NOMO-1 treated with DMSO at 0.1 percent for 48 hours (cell line): Measurements from ENCODE around the gene REXO4.

ENCODE experiments used
- DNase-seq: peaks from one replicate; lab custom pipeline; 2025; ENCODE audit not compliant: unreplicated experiment; lab: John Stamatoyannopoulos, UW

The REXO4 gene

DNA sequence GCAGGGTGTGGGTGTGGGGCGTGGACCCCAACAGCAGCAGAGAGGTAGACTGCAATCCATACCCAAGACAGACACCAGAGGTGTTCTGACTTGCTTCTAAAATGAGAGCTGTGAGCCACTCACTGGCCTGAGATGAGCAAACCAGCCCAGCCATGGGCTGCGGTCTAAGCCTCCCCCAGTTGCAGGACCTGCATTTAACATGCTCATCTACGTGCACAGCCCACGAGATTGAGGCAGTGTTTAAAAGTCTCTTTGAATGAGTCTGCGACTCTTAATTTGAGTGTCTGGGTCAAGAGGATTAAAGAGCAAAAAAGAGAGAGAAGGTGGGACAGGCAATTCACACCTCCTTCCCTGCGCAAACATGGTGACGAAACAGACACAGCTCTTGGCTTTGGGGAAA is 47.9 kb downstream of the REXO4 start:
- DNase-seq = no peak

DNA sequence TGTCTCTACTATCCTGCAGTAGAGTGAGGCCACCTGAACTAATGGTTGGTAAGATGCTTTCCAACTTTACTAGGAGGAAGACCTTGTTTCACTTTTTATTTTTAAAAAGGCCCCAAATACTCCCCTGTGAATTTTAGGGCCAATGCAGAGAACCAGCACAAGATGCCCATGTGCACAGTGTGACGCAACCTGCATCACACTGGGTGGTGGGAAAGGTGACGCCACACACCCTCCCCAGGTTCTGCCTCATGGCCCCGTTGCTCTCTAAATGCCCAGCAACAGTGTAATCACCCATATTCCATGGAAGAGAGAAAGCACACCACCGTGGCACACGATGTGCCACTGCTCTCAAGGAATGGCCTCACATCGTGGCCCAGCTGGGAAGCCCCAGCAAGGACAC is 48.4 kb downstream of the REXO4 start:
- no peak for DNase-seq

DNA sequence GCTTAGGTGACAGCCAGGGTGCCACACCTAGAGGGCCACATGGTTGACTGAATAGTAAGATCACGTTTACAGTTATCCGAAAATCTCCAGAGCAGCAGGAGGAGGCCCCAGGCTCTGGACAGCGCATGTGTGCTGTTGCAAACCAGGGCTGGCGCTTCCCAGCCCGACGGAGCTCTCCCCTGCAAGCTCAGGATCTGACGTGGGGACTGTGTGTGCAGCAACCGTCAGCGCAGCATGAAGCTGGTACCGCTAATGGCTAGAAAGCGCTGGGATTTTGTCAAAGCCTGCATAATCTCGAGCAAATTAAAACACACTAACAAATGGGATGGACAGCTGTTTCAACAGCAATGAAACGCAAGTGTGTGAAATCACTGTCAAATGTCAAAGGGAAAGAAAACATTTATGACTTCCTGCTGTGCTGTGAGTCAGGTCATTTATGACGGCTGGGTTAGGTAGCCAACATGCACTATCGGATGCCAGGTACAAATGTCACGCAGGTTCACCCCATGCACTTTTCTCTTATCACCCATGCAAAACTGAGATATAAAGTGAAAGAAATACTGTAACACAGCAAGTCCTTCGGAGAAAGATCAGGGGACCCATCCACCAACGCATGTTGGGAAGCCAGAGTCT is 49.4 kb downstream of the REXO4 start:
- no peak for DNase-seq

DNA sequence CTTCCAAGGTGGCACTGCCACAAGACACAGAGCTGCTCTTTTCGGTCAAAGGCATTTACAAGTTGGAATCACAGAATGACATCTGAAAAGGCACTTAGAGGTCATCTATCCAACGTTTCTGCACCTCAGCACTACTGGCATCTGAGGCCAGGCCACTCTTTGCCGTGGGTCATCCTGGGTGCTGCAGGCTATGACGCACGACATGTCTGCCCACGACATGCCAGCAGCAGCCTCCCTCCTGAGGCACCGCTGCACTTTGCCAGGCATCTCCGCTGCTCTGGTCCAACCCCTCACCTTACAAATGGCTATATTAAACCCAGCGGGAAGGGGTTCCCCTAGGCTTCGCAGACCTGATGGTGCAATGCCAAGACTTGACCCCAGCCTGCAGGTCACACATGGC is 50.0 kb downstream of the REXO4 start:
- DNase-seq = no peak

DNA sequence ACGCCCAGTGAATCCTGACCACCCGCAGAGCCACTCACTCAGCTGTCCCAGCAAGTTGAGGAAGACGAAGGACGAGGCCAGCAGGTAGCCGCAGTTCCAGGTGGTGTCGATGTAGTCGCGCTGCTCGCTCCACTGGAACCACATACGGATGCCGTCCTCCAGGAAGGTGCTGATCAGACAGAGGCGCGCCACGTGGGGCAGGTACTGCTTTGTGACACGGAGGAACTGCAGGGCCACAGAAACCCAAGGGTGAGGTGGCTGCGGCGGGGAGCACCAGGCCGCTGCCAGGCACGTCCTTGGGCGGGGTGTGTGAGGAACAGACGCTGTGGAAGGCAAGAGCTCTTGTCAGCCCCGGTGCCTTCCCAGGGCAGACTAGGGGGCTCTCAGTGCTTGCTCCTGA is 50.6 kb downstream of the REXO4 start:
- no peak for DNase-seq

DNA sequence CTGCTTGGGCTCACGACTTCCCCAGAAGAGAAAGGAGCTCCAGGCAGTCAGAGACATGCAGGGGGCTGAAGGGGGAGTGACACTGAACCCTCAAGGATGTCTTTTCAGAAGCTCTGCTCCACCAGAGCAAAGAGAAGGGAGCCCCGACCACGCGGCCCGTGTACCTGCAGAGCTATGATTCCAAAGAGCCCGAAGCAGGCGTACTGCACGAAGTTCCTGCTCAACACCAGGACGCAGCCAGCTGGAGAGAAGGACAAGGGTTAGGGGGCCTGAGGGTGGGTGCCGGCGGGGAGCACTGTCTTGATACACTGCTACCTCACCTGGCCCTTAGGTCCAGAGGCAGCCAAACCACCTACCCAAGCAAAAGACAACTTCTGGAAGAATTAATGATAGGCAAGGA is 51.4 kb downstream of the REXO4 start:
- no peak for DNase-seq

DNA sequence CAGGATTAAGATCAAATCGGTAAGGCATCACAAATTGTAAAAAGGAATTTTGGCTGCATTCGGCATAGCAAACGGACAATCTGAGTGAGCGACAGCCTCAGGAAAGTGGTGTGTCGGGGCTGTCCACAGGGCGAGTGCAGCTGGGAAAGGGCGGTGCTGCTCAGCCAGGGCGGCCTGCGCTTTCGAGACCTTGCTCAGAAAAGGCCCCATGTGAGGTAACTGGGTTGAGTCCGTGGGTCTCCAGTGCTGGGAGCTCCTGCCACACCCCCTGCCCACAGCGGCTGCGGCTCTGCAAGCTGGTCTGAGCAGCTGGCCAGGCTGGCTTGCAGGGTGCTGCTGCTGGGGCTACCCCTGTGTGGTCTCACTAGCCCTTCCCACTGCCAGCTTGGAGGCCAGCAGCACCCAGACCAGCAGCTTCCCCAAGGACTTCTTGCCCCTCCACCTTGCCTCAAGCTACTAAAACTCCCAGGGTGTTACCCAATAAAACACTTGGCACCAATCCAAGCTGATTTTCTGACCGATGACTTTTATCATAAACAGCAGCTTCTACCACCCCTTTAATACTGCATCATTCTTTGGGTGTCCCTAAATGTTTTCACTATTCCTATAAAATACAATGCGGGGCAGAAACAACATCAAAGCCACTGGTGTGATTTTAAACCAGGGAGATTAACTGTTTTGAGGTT is 55.3 kb downstream of the REXO4 start:
- DNase-seq = no peak

DNA sequence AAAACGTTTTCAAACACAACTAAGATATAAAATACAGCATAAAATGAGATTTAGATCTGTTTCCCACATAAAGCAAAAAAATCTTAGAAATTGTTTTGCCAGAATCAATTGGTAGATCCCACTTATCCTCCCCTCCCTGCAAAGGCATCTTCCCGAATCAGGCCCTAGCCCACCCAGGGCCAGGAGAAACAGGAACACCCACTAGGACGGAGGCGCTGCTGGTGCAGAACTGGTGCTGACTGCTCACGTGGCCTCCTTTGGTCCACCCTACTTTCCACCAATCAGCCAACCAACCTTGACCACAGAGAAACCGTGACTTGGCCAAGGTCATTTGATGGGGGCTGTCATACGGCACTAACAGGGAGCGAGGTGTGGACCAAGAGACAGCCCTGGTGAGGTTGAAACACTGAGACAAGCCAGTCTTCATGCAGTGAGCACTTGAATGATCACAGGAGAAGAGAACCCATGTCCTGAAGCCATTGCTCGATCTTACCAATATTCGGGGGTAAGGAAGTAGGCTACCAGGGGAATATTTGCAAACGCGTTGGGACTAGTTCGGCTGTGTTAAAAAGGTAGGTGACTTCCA is 56.2 kb downstream of the REXO4 start:
- DNase-seq = no peak

DNA sequence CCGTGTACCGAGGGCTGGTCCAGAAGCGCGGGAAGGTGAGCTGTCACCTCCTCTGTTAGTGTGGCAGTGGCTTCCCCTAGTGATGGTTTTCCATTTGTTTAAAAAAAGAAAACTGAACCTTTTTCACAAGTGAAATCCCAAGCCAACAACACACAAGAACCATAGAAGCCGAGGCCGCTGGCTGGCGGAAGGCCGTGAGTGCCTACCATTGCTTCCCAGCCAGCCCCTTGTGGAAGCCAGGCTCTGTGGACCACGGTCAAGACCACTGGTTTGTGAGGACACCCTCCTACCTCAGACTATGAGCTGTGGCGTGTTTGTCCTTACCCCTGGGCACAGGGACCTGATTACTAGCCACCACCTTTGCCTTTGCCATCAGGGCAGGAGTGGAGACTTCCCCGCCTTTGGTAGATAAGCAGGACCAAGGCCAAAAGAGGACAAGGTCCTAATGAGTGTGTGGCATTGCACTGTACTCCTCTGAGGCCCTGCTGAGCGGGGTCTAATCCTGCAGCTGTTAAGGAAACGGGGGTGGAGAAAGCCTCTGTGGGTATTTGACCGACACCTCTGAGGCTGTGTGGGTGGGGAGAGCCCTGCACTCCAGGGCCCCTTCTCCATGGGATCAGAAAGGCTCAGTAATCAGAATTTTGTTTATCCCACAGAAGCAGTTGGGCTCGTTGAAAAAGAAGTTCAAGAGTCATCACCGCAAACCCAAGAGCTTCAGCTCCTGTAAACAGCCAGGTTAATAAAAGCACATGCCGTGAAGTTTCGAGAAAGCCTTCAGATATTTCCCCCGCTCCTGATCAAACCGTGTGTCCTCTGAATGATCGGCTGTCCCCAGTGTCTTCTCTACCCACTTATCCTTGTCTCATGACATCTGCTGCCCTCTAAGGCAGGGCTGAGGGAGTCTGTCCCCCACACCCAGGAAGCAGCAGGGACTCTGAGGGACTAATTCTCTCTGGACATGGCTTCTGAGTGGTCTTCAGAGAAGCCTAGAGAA is 57.1 kb downstream of the REXO4 start:
- DNase-seq = no peak

DNA sequence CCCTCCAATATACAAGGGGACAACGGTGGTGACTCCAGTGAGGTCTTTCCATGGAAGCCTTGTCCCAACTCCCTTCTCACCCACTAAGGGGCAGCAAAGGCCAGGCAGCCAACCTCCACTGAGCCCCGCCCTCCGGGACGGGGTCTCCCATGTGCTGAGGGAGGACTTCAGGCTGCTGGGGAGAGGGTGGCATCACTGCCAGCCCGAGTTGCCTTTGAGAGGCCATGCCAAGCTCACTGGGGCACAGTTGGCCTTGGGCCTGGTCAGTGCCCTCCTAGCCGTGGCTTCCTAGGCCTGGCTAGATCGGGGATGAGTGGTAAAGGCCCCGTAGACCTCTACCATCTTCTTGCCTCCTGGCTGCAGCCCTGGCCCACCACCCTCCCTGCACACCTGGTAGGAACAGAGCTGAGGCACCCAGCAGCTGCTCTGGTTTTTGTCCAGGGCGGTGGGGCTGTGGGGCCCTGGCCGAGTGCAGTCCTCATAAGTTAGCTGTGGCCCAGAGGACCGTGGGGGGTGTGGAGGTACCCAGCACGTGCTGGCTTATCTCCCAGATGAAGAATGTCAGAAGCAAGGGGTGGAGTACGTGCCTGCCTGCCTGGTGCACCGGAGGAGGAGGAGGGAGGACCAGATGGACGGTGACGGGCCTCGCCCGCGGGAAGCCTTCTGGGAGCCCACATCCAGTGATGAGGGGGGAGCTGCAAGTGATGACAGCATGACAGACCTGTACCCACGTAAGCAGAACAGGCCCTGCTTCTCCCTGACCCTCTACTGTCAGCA is 58.2 kb downstream of the REXO4 start:
- no peak for DNase-seq

DNA sequence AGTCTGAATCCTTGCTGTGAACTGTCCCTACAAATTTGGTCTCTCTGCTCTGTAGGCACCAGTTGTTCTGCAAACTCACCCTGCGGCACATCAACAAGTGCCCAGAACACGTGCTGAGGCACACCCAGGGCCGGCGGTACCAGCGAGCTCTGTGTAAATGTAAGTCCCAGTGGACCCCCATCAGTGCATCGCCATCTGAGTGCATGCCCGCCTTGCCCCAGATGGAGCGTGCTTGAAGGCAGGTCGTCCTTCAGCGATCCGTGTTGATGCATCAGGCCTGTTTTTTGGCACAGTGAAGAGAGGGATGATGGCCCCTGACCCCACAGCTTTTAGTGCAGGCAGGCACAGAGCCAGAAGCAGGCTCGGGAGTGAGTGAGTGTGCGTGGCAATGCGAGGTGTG is 60.2 kb downstream of the REXO4 start:
- DNase-seq = no peak

DNA sequence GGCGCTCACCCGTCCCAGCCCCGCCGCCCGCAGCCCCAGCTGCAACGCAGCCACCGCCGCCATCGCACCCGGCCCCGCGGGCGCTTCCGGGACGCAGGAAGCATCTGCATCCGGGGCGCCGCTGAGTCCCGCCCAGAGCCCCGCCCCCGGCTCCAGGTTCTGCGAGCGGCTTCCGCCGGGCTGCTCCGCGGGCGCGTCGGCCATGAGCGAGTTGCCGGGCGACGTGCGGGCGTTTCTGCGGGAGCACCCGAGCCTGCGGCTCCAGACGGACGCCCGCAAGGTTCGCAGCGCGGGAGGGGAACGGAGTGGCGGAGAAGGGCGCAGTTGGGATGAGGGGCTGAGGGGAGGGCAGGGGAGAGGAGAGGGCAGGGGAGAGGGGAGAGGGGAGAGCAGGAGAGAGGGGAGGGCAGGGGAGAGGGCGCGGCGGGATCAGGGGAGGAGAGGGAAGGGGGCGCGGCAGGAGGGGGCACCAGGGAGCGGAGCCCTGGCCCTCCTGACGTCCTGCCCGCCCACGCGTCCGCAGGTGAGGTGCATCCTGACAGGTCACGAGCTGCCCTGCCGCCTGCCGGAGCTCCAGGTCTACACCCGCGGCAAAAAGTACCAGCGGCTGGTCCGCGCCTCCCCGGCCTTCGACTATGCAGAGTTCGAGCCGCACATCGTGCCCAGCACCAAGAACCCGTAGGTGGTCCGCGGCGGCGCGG is 61.3 kb downstream of the REXO4 start, which contains the start of the genes SURF1 and SURF2:
Gene SURF1, minus strand, starts transcription at position 97 of the 701 bp plus-strand sequence. Its CDS starts 34 bp downstream, at position 63.
Gene SURF2, plus strand, starts transcription at position 160 of the 701 bp plus-strand sequence. Its CDS starts 43 bp downstream, at position 203.
- peak; percentile 41 for DNase-seq
